HEK293T (cell line): ENCODE measurements around the gene FAM163B.

Experiments used
- ARNT ChIP-seq: fragments of 450-650 bp; IDR thresholded peaks from 2 replicates; pipeline ENCODE4 v1.6.1; 2017; ENCODE audit warnings: mild to moderate bottlenecking
- ELF4 ChIP-seq: fragments of 450-650 bp; IDR thresholded peaks from 2 replicates; pipeline ENCODE4 v1.6.1; 2017; ENCODE audit warnings: antibody characterized with exemption

DNA sequence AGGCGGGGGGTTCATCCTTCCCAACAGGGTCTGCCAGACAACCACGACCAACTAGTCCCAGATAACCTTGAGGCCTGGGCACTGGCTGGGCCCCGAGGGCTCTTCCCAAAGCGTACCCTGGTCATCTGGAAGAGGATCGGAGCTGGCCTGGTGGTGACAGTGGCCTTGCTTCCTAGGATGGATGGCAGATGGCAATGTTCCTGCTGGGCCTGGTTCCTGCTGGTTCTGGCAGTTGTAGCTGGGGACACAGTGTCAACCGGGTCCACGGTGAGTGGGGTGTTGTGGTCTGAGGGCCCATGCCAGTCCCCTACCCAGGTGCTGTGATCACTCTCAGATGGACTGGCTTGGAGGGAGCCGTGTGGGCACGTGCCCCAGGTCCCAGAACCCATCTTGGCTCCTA is 72.7 kb downstream of the FAM163B start:
- TF ChIP-seq ELF4: no peak
- TF ChIP-seq ARNT: no peak
